Activated CD8-positive, alpha-beta T cell treated with anti-CD3 and anti-CD28 coated beads, Interleukin-2, amount 10 ng/mL, durations not matched to agents 7 days and 5 days (primary cell): ENCODE data around the gene TPM4. TPM values are rescaled to one million over a fixed set of nuclear protein-coding genes. Genes with fewer than 3 reads are reported as not detected.
"Not testable (repeated sequence)": the region's sequence is repeated elsewhere in the genome, so short reads cannot be mapped to it uniquely, and the experiment has no call there.

ENCODE experiments used
- ATAC-seq: fragments of 150-1000 bp; cut with Tn5 transposase; one replicate; pipeline ENCODE4 v1.10.0; 2021; ENCODE audit warnings: moderate library complexity
- CTCF ChIA-PET: fragments of 350-600 bp; sonication (Branson Sonifier 250); formaldehyde crosslinking; loops from one replicate; lab custom pipeline; 2021; ENCODE audit warnings: antibody characterized with exemption; lab: Charles Lee
- POLR2A ChIA-PET: fragments of 350-600 bp; sonication (Branson Sonifier 250); formaldehyde crosslinking; loops from one replicate; lab custom pipeline; 2021; ENCODE audit warnings: antibody characterized with exemption; lab: Charles Lee
- DNase-seq: peaks from one replicate; pipeline ENCODE4 v3.0.0-alpha.2; 2020
- H3K27ac Mint-ChIP-seq: one replicate; pipeline ENCODE4 v1.8.0; 2021; ENCODE audit warnings: mild to moderate bottlenecking, mixed read lengths
- H3K27me3 Mint-ChIP-seq: one replicate; pipeline ENCODE4 v1.8.0; 2021; ENCODE audit warnings: low read depth, mixed read lengths
- H3K36me3 Mint-ChIP-seq: one replicate; pipeline ENCODE4 v1.8.0; 2021; ENCODE audit warnings: low read depth, mixed read lengths
- H3K4me1 Mint-ChIP-seq: one replicate; pipeline ENCODE4 v1.8.0; 2021; ENCODE audit warnings: low read depth, mixed read lengths
- H3K4me3 Mint-ChIP-seq: one replicate; pipeline ENCODE4 v1.8.0; 2021; ENCODE audit warnings: mild to moderate bottlenecking, mixed read lengths
- H3K9me3 Mint-ChIP-seq: one replicate; pipeline ENCODE4 v1.8.0; 2022; ENCODE audit warnings: mixed read lengths; ENCODE audit not compliant: insufficient read depth
- total RNA-seq, 2 experiments: library from RNA; stranded (reverse); gene quantifications; one replicate each; pipeline ENCODE4 v1.2.3, GENCODE V29; 2021

The TPM4 gene
- 100 to 1,000 TPM; 424 to 436 TPM for total RNA-seq

GRCh38 chr19:16076154-16076957 is at the start of gene TPM4:
TPM4 (plus strand) TSS chr19:16076495; CDS start chr19:16076566, 71 bp downstream.
- ChIA-PET CTCF (interaction anchor here (0.8 to 9.1 kb wide), 8 partner anchors 8 to 109 kb away, joined by 3 to 92 read pairs (median 5); partner anchors contain the start of gene FAM32A), POLR2A (interaction anchor here (0.8 to 4.9 kb wide), 12 partner anchors 10 to 240 kb away, joined by 3 to 33 read pairs (median 6); partner anchors contain the start of genes AP1M1, FAM32A, HSH2D and RAB8A)
- Mint-ChIP-seq H3K4me3 (peak within 1 kb of the TSS; percentile 82), H3K4me1 (peaks cover 71% of the 10 kb centered on the region), H3K27ac (peak within 1 kb of the TSS; percentile 96), H3K36me3 (peaks cover 41% of the 10 kb centered on the region), H3K27me3 (no peaks in the 10 kb centered on the region), H3K9me3 (no peaks in the 10 kb centered on the region)
- DNase-seq (peak; percentile 95), ATAC-seq (peak; percentile 64)

- Mint-ChIP-seq H3K4me3 (no peak overlapping the region), H3K27me3 (no peaks in the 10 kb centered on the region), H3K4me1 (no peaks in the 10 kb centered on the region), H3K36me3 (no peaks in the 10 kb centered on the region), H3K9me3 (no peaks in the 10 kb centered on the region), H3K27ac (no peak overlapping the region)
- ChIA-PET POLR2A (no interaction called here), CTCF (interaction anchor here (0.7 to 1.8 kb wide), 5 partner anchors 15 to 397 kb away, joined by 3 to 5 read pairs (median 3); partner anchors contain the start of gene FAM32A)
- no peak for DNase-seq
- ATAC-seq: no peak
Measured at GRCh38 chr19:16026756-16027155, 49.5 kb upstream of the TPM4 start.

DNA sequence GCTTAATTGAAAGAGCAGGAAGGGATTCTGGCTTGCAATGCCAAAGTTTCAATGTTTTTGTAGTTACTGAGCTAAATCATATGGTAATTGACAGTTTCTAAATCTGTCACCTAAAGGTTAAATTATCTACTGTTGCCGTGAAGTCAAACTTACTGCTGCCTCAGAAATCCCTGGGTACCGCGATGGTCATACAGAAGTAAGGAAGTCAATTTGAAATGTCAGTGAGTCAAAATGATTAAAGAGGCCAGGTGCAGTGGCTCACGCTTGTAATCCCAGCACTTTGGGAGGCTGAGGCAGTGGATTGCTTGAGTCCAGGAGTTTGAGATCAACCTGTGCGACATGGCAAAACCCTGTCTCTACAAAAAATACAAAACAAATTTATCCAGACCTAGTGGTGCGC is 48.8 kb upstream of the TPM4 start:
- Mint-ChIP-seq H3K27ac (no peak overlapping the region), H3K27me3 (no peaks in the 10 kb centered on the region), H3K4me1 (no peaks in the 10 kb centered on the region), H3K4me3 (no peak overlapping the region), H3K36me3 (no peaks in the 10 kb centered on the region), H3K9me3 (no peaks in the 10 kb centered on the region)
- CTCF ChIA-PET: interaction anchor here (0.7 to 1.8 kb wide), 3 partner anchors 62 to 398 kb away, joined by 3 to 5 read pairs (median 3); no protein-coding TSS in a partner anchor
- POLR2A ChIA-PET: no interaction called here
- no peak for DNase-seq
- ATAC-seq: no peak

- H3K4me1 Mint-ChIP-seq, ATAC-seq, H3K36me3 Mint-ChIP-seq, CTCF ChIA-PET, POLR2A ChIA-PET, H3K9me3 Mint-ChIP-seq, DNase-seq, H3K27ac Mint-ChIP-seq, H3K4me3 Mint-ChIP-seq, H3K27me3 Mint-ChIP-seq: not testable (repeated sequence)
Measured at GRCh38 chr19:16030155-16030554, 46.1 kb upstream of the TPM4 start.

DNA sequence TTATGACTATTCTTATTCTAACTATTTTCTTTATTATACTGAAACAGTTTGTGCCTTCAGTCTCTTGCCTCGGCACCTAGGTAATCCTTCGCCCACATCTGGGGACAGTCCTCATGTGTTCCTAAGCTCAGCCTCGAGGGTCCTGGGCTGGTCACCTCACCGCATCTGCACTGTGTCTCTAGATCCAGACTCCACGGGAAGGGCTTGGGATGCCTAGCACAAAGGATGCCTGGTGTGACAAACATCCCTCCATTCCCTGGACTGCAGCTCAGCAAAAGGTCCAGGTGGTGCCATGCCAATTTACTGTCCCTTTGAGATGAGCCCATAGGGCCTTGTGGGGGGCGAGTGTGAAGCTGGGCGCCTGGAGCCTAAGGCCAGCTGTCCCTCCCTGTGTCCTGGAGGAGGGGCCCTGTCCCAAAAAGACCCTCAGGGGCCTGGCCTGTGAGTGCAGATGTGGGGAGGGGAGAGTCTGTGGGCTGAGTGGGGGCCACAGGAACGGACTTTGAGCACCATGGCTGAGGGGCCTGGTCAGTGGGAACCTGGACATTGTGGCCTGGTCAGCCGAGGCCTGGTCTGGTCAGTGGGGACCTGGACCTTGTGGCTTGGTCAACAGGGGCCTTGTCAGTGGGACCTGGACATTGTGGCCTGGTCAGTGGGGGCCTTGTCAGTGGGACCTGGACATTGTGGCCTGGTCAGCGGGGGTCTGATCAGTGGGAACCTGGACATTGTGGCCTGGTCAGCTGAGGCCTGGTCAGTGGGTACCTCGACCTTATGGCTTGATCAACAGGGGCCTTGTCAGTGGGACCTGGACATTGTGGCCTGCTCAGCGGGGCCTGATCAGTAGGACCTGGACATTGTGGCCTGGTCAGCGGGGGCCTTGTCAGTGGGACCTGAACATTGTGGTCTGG is 45.1 kb upstream of the TPM4 start:
- Mint-ChIP-seq H3K27me3 (no peaks in the 10 kb centered on the region), H3K9me3 (no peaks in the 10 kb centered on the region), H3K36me3 (no peaks in the 10 kb centered on the region), H3K4me3 (no peak overlapping the region), H3K27ac (no peak overlapping the region), H3K4me1 (no peaks in the 10 kb centered on the region)
- POLR2A ChIA-PET: no interaction called here
- CTCF ChIA-PET: no interaction called here
- DNase-seq (no peak), ATAC-seq (no peak)

DNA sequence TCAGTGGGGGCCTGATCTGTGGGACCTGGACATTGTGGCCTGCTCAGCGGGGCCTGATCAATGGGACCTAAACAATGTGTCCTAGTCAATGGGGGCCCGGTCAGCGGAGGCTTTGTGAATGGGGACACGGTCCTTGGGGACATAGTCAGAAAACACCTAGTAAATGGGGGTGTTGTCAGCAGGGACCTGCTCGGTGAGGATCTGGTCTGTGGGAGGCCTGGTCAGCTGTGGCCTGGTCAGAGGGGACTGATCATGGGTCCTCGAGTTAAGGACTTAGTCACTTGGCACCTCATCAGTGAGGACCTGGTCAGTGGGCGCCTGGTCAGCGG is 44.5 kb upstream of the TPM4 start:
- DNase-seq (no peak), ATAC-seq (no peak)
- ChIA-PET POLR2A (no interaction called here), CTCF (interaction anchor here (1.5 kb wide), 1 partner anchor 10 kb away, joined by 3 read pairs; no protein-coding TSS in a partner anchor)
- no peaks in the 10 kb centered on the region for H3K36me3 Mint-ChIP-seq
- no peaks in the 10 kb centered on the region for H3K9me3 Mint-ChIP-seq
- no peak overlapping the region for H3K4me3 Mint-ChIP-seq
- H3K4me1 Mint-ChIP-seq: no peaks in the 10 kb centered on the region
- H3K27me3 Mint-ChIP-seq: no peaks in the 10 kb centered on the region
- H3K27ac Mint-ChIP-seq: no peak overlapping the region

DNA sequence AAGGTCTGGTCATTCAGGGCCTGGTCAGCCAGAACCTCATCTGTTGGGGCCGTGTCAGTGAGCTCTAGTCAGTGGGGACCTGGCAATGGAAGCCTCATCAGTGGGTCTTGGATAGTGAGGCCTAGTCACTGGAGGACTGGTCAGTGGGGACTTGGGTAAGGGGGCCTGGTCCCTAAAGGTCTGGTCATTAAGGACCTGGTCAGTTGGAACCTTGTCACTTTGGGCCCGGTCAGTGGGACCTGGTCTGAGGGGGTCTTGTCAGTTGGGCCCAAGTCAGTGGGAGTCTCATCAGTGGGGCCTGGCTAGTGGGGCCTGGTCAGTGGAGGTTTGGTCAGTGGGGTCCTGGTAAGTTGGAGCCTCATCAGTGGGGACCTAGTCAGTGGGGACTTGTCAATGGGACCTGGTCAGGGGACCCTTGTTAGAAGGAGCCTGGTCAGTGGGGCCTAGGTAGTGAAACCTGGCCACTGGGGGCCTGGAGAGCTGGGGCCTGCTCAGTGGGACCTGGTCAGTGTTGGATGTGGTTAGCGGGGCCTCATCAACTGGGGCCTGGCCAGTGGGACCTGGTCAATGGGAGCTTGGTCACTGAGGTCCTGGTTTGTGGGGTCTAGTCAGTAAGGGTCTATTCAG is 43.7 kb upstream of the TPM4 start:
- DNase-seq (no peak), ATAC-seq (no peak)
- Mint-ChIP-seq H3K36me3 (no peaks in the 10 kb centered on the region), H3K4me3 (no peak overlapping the region), H3K27ac (no peak overlapping the region), H3K27me3 (no peaks in the 10 kb centered on the region), H3K9me3 (no peaks in the 10 kb centered on the region), H3K4me1 (no peaks in the 10 kb centered on the region)
- CTCF ChIA-PET: interaction anchor here (1.5 kb wide), 1 partner anchor 9 kb away, joined by 3 read pairs; no protein-coding TSS in a partner anchor
- POLR2A ChIA-PET: no interaction called here

- Mint-ChIP-seq H3K9me3 (no peaks in the 10 kb centered on the region), H3K36me3 (no peaks in the 10 kb centered on the region), H3K27ac (no peak overlapping the region), H3K4me1 (no peaks in the 10 kb centered on the region), H3K27me3 (no peaks in the 10 kb centered on the region), H3K4me3 (no peak overlapping the region)
- ChIA-PET CTCF (interaction anchor here (1.5 kb wide), 1 partner anchor 8 kb away, joined by 3 read pairs; no protein-coding TSS in a partner anchor), POLR2A (no interaction called here)
- ATAC-seq (no peak), DNase-seq (no peak)
Measured at GRCh38 chr19:16033136-16033530, 43.2 kb upstream of the TPM4 start.

GRCh38 chr19:16033721-16034120 is 42.6 kb upstream of the TPM4 start:
- Mint-ChIP-seq H3K9me3 (no peaks in the 10 kb centered on the region), H3K27ac (no peak overlapping the region), H3K36me3 (no peaks in the 10 kb centered on the region), H3K4me3 (no peak overlapping the region), H3K27me3 (no peaks in the 10 kb centered on the region), H3K4me1 (no peaks in the 10 kb centered on the region)
- ChIA-PET CTCF (no interaction called here), POLR2A (no interaction called here)
- DNase-seq (no peak), ATAC-seq (no peak)

DNA sequence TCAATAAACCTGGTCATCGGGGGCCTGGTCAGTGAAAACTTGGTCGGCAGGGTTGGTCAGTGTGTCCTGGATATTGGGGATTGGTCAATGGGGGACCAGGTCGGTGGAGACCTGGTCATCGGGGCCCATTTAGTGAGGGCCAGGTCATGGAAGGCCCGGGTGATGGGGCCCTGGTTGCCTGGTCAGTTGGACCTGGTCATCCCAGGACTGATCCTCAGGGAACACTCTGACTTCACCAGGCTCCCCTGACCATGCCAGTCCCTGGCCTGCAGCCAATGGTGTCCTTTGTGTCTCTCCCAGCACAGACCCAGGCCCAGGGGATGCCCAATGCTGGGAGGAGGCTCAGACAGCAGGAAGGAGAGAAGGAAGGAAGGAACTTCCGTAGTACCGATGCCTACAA is 42.1 kb upstream of the TPM4 start:
- CTCF ChIA-PET: no interaction called here
- H3K27me3 Mint-ChIP-seq: no peaks in the 10 kb centered on the region

GRCh38 chr19:16034958-16035560 is 41.2 kb upstream of the TPM4 start:
- H3K36me3 Mint-ChIP-seq: no peaks in the 10 kb centered on the region
- H3K27ac Mint-ChIP-seq: no peak overlapping the region
- ChIA-PET CTCF (interaction anchor here (0.6 kb wide), 1 partner anchor 405 kb away, joined by 3 read pairs; no protein-coding TSS in a partner anchor), POLR2A (no interaction called here)
- peaks cover under 1% of the 10 kb centered on the region for H3K27me3 Mint-ChIP-seq
- ATAC-seq: no peak
- H3K4me1 Mint-ChIP-seq: peaks cover under 1% of the 10 kb centered on the region
- no peak overlapping the region for H3K4me3 Mint-ChIP-seq
- no peaks in the 10 kb centered on the region for H3K9me3 Mint-ChIP-seq
- DNase-seq: no peak

More for the DNA sequence above, 42.1 kb upstream of the TPM4 start:
- H3K4me1 Mint-ChIP-seq: no peaks in the 10 kb centered on the region
- no peak for ATAC-seq
- POLR2A ChIA-PET: no interaction called here
- H3K9me3 Mint-ChIP-seq: no peaks in the 10 kb centered on the region
- H3K36me3 Mint-ChIP-seq: no peaks in the 10 kb centered on the region
- H3K27ac Mint-ChIP-seq: no peak overlapping the region
- DNase-seq: no peak
- no peak overlapping the region for H3K4me3 Mint-ChIP-seq
